A673 (cell line): Measurements from ENCODE around the gene PPP3CB.

Experiments
- EZH2 ChIP-seq: fragments of 200-600 bp; sonication (generic); IDR thresholded peaks from 2 replicates; pipeline ENCODE4 v1.6.1; 2017; ENCODE audit warnings: borderline replicate concordance, low read depth, mild to moderate bottlenecking, mixed read lengths, antibody characterized with exemption, low read length; ENCODE audit not compliant: poor library complexity, severe bottlenecking
- TF ChIP-seq, protein P1 (sequence below): fragments of 300-800, 200-600 bp; sonication (generic); conservative IDR thresholded peaks from 2 replicates; pipeline ENCODE4 v1.5.1; 2017; ENCODE audit warnings: low read depth, mild to moderate bottlenecking, antibody characterized with exemption, low read length, moderate library complexity, mixed read lengths

GRCh38 chr10:73439605-73440312 is 56.1 kb downstream of the PPP3CB start:
- TF ChIP-seq, protein P1, sequence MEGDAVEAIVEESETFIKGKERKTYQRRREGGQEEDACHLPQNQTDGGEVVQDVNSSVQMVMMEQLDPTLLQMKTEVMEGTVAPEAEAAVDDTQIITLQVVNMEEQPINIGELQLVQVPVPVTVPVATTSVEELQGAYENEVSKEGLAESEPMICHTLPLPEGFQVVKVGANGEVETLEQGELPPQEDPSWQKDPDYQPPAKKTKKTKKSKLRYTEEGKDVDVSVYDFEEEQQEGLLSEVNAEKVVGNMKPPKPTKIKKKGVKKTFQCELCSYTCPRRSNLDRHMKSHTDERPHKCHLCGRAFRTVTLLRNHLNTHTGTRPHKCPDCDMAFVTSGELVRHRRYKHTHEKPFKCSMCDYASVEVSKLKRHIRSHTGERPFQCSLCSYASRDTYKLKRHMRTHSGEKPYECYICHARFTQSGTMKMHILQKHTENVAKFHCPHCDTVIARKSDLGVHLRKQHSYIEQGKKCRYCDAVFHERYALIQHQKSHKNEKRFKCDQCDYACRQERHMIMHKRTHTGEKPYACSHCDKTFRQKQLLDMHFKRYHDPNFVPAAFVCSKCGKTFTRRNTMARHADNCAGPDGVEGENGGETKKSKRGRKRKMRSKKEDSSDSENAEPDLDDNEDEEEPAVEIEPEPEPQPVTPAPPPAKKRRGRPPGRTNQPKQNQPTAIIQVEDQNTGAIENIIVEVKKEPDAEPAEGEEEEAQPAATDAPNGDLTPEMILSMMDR, result no peak
- TF ChIP-seq EZH2, result no peak
